Fibroblast of villous mesenchyme (primary cell): ENCODE data around the gene KIF26B. TPM values are rescaled to one million over a fixed set of nuclear protein-coding genes. Genes with fewer than 3 reads are reported as not detected.

Experiments
- DNase-seq: peaks from one replicate; pipeline ENCODE4 v3.0.0-alpha.2; 2010; ENCODE audit warnings: low read depth
- H3K4me3 ChIP-seq: 2 replicates; pipeline ENCODE4 v1.5.1; 2011; ENCODE audit warnings: low read depth, mild to moderate bottlenecking, low read length
- total RNA-seq: library from RNA; depleted of rRNA; stranded (reverse); fragments of >200 nt; gene quantifications from 2 replicates; pipeline ENCODE4 v1.2.3, GENCODE V29; 2012
- TF ChIP-seq, protein P1 (sequence below): IDR thresholded peaks from 2 replicates; pipeline ENCODE4 v1.5.1; 2012; ENCODE audit warnings: low read depth, mild to moderate bottlenecking, low read length; ENCODE audit not compliant: insufficient read depth

KIF26B gene
- total RNA-seq, 1 donor: 12.1 TPM

GRCh38 chr1:245583081-245583480 lies 428.3 kb downstream of the KIF26B start:
- no peak for DNase-seq
- TF ChIP-seq, protein P1, sequence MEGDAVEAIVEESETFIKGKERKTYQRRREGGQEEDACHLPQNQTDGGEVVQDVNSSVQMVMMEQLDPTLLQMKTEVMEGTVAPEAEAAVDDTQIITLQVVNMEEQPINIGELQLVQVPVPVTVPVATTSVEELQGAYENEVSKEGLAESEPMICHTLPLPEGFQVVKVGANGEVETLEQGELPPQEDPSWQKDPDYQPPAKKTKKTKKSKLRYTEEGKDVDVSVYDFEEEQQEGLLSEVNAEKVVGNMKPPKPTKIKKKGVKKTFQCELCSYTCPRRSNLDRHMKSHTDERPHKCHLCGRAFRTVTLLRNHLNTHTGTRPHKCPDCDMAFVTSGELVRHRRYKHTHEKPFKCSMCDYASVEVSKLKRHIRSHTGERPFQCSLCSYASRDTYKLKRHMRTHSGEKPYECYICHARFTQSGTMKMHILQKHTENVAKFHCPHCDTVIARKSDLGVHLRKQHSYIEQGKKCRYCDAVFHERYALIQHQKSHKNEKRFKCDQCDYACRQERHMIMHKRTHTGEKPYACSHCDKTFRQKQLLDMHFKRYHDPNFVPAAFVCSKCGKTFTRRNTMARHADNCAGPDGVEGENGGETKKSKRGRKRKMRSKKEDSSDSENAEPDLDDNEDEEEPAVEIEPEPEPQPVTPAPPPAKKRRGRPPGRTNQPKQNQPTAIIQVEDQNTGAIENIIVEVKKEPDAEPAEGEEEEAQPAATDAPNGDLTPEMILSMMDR: no peak
- H3K4me3 ChIP-seq: no peak overlapping the region

DNA sequence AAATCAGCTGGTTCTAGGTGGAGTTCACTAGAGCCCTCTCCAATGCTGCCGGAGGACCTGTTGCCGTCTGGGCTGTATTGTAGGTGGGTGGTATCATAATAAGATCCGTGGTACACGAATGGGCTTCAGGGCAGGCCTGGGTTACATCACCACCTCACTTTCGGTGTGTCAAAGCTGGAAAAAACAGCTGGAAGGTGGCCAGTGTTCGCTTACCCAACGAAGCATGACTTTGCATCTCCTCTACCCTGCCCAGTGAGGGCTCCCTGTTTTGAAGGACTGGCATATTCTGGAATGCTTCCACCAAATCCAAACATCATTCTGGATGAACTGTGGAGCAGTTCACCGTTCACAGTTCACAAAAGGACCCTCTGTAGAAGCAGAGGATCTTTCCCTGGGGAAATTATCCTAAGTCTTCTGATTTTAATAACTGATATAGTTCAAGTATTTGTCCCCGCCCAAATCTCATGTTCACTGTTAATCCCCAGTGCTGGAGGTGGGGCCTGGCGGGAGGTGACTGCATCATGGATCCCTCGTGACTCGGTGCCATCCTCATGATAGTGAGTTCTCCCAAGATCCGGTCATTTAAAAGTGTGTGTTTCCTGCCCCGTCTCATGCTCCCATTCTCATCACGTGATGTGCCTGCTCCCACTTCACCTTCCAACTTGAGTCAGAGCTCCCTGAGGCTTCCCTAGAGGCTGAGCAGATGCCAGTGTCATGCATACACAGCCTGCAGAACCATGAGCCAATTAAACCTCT lies 429.0 kb downstream of the KIF26B start:
- H3K4me3 ChIP-seq: no peak overlapping the region
- DNase-seq: peak; percentile 31
- TF ChIP-seq, protein P1: no peak

DNA sequence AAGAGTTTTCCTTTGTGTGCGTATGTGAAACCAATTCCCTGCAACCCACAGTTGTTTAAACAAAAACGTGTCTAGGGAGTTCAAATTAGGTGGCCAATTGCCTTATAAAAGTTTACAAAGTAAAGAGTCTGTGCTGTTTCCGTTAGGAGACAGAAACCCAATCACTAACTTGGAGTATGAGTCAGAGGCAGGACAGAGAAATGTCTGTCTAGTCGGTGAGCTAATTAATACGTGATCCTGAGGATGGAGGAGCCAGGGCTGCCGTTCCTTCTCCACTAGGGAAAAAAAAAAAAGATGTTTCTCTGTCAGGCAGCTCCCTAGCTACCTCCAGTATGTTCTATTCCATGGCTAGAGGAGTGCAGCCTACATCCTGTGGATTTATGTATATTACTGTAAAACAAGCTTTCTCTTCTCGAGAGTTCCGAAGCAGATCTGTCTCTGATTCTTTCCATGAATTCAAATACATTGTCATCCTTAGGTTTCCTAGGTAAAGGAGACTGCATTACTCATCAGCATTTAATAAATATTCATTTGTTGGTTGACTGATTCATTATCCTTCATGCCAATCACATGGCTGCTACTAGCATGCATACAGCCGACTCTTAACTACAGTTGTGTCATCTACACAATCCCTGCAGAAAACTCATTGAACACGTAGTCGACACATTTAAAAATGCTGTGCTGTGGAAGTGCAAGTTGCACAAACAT lies 430.6 kb downstream of the KIF26B start:
- TF ChIP-seq, protein P1: peak; percentile 2
- H3K4me3 ChIP-seq: no peak overlapping the region
- peak; percentile 88 for DNase-seq

- TF ChIP-seq, protein P1: no peak
- no peak overlapping the region for H3K4me3 ChIP-seq
- peak; percentile 28 for DNase-seq
Observed at GRCh38 chr1:245587435-245588115, 432.8 kb downstream of the KIF26B start.

DNA sequence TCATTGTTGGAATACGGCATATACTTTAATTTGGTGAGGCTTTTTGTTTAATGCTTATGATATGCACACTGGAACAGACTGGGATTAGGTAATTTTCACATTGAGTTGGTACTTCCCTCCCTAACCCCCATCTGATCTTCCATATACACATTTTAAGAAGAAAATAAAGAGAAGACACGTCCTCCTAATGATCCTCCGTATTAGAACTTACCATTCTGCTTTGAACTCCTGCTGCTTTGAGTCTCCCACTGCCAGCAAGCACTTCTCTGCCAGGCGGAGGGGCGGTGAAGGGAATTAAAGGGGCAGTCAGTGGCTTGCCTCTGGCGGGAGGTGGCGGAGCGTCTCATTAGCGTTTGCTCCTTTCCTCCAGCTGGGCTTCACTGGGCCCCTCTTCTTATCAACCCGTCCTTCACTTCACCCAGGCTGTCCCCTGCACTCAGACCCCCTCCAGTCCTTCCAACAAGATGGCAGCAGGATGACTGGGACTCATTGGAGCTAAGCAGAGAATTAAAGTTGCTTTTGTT lies 433.4 kb downstream of the KIF26B start:
- TF ChIP-seq, protein P1: no peak
- no peak overlapping the region for H3K4me3 ChIP-seq
- DNase-seq: no peak

DNA sequence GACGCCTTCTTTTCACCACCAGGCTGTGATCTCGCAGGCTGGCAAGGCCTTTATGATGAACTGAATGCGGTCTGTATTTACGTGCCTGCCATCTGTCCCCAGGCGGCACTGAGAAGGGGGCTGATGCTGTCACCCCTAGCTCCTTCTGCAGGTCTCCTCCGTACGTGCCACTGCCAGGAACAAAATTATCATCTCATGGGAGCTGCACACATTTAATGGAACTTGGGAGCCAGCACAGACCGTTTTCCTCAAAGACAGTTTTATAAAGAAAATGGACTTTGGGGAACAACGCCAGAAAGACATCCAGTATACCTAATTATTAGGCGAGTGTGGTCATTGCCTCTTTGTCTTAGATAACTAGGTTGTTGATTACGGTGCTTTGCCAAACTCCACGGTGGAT lies 434.5 kb downstream of the KIF26B start:
- no peak for DNase-seq
- TF ChIP-seq, protein P1: no peak
- no peak overlapping the region for H3K4me3 ChIP-seq
